HG03460 (cell line): ENCODE measurements around the gene EFR3B.

ENCODE experiments used
- ATAC-seq: cut with Tn5 transposase; IDR thresholded peaks from one replicate; pipeline ENCODE4 v1.9.1; 2021; ENCODE audit not compliant: unreplicated experiment

EFR3B gene

DNA sequence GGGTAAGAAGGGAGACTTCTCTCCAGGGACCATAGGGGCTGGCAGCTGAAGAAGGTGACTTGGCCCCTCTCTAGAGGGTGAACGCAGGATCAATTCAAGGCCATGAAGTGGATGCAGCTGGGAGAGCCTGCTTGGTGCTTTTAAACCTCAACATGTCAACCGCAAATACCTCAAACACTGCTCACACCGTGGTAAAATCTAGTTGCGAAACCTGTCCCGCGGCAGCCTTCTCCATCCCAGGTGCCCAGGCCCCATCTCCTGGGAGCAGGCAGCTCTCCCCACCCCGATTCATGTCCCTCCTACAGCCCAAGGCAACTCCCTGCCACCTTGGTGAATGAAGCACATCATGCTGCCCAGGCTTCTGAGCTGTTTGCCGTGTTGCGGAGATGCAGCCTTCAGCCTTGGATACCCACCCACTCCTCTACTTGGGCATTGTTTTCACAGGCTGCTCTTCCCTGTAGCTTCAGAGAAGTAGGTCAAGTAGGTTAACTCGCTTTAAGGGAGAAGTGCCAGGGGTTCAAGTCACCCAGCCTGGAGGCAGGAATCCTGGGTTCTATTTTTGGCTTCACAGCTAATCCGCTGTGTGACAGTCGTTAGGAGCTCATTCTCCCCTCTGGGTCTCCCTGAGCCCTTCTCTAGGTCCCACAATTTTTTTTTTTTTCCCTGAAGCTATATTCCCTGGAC lies 6.2 kb upstream of the EFR3B start:
- no peak for ATAC-seq

DNA sequence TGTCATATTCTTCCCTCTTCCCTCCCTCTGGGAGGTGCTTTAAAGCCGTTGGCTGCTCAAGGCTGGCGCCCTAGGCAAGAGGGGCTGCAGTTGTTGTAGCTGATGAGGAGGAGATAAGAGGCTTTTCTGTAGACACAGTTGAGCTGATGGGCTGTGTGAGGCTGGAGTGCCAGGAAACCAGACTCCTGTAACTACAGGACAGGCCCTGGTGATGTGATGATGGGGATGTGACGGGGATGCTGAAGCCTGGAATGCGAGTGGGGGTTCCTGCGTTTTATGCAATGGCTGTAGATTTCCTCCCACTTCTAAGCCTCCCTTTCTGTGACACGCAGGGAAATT lies 5.7 kb upstream of the EFR3B start:
- no peak for ATAC-seq

DNA sequence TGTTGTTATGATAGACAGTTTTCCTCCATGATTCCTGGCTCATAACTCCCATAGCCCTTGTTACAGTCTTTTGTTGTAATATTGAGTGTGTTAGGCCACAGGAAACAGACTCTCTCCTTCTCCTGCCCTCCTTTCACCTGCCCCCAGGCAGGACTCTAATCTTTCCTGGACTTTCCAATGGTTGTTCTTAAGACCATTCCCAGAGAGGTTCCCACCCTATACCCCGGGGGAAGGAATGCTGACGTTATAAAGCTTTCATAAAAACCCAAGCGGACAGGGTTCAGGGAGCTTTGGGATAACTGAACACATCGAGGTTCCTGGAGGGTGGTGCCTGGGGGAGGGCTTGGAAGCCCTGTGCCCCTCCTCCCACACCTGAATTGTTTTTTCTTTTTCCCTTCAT lies 2.8 kb upstream of the EFR3B start:
- no peak for ATAC-seq

DNA sequence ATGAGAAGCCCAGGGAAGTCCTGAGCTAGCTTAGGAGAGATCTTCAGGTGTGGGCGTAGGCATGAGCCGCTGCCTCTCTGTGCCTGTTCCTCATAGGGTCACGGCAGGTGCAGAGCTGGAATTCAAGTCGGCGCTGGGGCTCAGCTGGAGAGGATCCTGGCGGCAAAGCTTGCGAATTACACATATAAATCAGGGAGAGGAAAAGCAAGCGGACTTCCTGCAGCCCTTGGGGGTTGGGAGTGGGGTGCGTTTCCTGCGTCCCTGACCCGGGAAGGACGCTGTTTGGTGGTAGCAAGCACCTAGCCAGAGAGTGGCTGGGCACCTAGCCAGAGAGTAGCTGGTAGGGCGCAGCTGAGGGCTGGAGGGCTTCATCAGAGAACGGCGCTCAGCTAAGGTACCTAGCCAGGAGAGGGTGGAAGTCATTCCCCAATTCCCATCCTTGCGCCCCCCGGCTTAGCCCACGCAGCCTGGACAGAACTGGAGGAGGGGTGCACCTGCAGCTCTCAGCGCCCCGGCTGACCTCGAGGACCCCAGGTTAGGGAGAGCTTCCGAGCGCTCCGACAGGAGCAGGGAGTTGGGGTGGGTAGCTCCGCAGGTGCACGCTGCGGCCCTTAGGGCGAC lies 459 bp upstream of the EFR3B start:
- ATAC-seq: no peak

DNA sequence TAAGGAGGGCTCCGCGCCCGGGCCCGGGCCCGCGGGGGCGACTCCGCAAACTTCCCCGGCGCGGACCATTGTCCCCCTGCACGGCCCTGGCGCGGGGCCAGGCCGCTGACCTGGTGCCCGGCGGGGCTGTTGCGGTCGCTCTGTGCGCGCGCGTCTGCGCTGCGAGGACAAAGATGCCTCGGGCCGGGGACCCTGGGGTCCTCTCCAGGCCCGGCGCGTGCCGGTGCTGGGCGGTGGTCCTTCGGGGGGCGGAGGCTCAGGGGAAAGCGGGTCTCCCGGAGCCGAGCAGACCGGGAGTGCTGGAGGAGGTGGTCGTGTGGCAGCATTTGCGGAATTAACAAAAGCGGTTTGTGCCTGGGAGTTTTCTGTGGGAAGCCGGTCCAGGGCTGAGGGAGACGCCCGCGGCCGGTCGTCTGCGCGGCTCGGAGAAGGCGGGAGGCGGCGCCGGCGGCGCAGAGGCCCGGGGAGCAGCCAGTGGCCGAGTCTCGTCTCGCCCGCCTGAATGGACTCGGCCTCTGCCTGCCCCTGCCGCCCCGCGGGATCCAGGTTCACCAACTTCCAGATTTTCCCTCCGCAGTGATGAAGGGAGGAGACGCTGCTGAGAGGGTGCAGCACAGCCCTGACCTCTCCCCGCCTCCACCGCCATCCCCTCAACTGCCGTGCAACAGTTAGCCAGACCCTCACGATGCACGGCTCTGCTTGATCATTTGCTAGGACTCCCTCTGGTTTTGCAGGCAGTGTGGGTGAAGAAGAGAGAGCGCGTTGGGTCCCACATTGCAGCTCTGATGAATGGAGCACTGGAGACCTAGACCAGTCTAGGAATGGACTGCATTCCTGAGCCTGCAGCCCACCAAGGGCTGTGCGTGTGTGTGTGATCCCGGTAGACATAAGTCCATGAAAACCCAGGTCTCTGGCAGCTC lies 705 bp downstream of the EFR3B start:
- ATAC-seq: peak; percentile 14

DNA sequence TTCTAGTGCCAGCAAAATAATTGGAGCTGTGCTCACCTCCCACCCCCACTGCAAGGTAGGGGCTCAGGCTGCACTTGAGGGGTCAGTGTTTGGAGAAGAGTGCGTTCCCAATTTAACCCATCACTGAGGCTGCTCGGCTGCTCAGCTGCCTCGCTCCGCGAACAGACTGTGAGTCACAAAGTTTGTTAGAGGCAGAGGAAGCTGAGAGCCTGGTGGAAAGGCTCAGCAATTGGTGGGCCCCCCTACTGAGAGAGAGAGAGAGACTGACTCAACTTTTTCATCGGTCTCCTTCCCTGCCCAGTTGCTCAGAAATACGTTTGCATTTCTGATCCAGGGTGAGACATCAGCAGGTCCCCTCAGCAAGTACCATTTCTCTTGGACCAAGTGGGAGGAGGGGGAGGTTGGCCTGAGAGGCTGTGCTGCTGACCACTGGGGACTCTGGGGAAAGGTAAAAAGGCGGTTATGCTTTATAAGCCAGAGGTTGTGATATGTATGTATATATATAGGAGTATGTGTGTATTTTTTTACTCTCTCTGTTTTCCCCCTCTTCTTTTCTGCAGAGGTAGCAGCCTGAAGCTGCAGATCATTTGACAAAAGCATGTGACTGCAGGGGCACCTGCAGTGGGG lies 1.5 kb downstream of the EFR3B start:
- ATAC-seq: no peak

DNA sequence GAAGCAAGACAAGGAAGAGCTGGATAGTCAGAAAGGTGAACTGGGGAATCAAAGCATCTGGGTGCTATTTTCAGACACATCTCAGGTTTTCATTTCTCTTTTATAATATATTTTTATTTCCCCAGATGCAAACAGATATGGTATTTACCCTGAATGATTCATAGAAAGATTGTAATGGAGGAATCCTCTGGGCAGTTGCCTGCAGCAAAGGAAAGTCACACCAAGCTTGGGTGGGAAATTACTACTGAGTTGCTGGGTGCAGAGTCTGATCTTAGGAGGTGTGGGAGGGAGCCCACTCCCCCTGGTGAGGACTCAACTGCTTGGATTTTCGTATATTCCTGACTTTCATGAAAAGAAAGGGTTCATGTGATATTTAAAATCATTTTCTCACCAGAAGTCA lies 2.1 kb downstream of the EFR3B start:
- ATAC-seq: no peak

DNA sequence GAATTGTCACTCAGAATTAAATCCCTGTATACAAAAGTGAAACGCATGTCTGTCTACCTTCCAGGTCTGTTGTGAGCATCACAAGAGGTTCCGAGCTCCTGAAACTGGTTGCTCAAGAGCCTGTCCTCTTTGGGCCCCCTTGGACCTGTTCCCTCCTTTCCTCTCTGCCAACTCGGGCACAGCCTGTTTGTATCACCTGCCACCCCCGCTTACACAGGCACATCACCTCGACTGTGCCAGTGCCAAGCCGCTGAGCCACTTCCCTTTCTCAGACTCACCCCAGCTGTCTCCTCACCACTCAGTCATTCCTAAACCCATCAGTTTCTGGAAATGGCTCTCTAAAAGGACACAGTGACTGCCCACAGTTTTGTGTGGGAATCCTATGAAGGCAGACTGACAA lies 3.1 kb downstream of the EFR3B start:
- no peak for ATAC-seq

DNA sequence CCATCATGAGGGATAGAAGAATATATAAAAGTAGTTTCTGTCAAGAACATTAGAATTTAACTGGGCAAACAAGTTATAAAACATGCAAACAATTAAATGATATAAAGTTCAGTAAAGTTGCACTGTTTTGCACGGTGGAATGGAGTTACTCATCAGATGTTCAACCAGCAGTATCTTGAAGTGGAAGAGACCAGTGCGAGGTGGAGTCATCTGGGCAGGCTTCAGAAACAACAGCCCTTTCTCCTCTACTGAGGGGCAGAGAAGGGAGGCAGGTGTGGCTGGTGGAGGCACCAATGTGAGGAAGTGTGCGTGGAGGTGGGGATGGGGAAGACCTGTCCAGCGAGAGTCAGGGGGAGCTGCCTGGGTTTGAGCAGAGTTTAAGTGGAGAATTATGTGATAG lies 7.5 kb downstream of the EFR3B start:
- no peak for ATAC-seq

DNA sequence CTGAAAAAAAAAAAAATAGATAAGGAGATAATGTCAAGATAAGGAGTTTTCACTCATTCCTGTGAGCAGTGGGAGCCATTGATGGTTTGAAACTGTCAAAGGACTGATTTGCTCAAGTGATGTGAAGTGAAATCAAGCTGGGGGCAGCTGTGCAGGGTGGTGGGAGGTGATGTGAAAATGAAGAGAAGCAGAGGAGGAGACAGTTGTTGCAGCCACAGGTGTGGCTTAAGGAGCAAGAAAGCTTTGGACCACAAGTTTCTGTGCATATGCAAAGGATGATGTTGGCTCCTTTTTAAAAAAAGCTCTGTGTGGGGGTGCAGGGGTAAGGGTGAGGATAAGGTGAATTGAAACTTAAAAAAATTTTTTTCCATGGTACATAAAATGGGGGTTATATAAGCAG lies 8.3 kb downstream of the EFR3B start:
- no peak for ATAC-seq

DNA sequence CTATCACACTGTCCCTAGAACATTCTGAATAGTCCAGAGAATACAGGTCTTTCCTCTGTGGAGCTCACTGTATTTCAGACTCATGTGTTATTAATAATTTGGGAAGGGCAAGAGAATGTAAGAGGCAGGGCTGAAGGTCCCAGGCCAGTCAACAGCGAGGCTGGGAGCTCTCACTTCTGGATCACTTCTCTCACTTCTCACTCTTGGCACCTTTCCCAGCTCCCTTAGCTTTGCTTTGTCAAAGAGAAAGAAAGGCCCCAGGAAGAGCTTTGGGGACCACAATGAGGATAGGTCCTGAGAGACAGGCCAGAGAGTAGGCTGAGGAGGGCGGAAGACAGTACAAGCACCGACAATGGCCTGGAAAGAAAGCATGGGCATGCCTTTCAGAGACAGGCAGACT lies 11.2 kb downstream of the EFR3B start:
- no peak for ATAC-seq

DNA sequence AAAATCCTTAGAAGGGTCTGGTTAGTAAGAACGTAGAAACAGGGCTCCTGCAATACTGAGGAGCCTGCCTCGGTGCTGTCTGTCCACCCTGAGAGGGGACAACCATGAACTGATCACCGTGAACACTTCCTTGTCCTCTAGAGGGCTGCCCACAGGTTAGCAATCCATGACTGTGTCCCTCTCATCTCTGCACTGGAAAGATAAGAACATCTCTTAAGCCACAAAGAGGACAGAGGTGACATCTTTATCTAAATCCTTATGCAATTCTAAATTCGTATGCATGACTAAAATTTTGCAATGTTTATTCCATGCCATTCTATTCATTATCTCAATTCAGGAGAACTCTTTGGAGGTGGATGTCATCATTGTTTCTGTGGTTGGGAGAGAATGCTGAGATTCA lies 12.8 kb downstream of the EFR3B start:
- ATAC-seq: no peak

DNA sequence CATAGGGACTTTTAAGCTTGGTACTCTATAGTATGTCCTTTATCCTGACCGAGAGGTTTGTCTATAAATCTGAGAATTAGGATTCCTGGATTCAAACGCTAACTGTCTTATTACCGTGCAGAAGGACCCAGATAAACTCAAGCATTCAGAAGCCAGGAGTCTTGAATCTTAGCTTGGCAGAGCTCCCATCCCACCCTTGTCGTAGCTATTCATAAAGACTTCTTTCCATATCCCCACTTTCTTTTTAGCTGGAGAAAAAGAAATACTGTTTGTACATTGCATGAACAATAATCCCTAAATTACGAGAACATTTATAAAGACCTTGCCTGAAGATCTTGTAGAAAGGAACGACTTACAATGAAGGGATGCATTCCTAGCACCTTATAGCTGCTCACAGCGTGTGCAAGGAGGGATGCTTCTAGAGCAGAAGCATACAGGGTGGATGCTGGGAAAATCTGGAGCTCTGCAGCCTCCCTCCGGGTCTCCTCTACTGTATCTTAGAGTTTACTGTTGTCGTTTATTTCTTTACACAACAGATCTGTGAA lies 13.6 kb downstream of the EFR3B start:
- ATAC-seq: no peak

DNA sequence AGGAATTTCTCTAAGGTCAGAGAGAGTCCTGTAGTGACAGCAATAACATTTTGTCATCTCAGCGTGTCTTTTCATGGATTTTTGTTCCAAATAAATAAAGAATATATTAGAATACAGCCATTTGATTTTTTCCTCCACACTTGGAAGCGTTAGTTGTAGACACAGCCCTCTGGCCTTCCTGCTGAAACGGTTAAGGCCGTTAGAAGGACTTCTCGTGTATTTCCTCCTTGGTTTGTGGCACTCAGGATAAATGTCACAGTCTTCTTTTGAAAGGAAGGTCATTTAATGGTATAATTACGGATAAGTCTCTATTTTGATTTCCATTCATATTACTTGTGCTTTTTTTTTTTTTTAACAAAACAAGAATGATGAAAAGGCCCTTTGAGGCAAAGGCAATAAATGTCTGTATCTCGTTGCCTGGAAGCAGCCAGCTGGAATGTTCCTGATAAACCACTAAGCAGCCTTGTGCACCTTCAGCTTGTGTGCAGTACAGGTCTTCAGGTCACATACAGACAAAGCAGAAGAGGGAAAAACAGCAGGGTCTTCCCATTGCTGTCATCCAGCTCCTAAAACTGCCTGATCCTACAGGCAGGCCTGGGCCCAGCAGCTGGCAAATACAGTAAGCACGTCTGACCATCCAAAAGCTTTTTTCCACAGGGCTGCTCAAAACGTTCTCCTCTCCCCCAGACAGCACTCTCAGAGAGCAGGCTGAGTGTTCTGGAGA lies 14.4 kb downstream of the EFR3B start:
- ATAC-seq: no peak

DNA sequence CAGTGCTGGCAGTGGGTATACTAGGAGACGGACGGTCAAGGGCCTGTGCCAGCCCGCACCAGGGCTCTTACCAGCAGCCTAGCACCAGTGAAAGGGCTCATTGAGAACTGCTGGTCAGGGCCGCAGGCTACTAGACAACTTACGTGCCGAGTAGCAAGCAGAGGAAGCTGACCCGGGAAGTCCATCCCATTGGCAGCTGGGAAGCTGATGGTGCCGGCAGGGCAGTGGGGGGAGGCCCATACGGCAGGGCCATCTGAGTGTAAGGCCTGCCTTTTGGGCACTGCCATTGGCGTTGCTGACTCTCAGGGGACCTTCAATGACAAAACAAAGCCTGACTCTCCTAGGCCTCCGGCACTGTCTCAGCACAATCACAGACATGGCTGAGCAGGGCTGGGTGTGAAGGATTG lies 20.6 kb downstream of the EFR3B start:
- no peak for ATAC-seq

DNA sequence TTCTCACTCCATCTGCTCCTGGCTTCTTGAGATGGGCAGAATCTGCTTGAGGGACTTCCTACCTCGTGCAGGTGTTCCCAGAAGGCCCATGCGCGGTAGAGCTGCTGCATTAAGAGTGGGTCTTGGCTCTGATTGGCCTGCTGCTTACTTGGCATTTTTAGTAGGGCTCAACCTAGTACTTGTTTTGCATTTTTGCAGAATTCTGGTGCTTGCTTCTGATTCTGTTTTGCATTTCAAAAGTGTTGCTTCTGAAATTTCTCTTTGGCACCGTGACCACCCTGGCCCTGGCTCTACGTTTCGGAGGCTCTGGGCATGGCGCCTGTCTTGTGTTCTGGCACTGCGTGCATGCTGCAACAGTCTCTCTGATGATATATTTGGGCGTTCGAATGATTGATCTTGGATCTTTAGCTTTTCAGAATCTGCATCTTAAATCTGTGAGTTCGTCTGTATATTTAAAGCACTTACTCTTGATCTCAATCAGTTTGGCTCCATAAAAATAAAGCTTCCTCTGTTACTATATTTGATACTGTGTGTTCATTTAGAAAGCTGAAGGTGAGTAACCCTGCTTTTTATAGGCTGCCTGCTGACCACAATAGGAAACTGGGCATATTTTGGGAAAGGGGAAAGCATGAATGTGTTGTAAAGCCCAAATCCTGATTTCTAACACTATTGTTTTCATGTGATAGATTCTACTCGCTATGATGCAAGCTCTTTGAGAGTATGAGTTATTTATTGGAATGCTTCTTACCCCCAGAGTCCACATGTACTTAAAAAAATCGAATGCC lies 22.2 kb downstream of the EFR3B start:
- no peak for ATAC-seq

DNA sequence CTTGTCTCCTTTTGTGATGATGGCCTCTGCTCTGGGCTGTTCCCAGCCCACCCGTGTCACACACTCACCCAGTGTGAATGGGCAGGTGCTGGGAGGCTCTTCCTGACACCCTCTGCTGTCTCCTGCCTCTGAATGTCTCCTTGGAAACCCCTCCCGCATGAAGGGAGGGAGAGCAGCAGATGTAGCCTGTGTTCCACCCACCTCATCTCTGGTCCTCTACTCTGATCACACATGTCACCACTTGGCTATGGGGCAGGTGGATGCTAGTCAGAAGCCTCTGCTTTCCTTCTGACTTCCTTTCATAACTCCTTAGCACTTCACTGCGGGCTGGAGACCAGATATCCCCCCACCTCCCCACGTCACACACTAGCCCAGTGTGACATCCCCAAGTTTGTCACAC lies 23.9 kb downstream of the EFR3B start:
- no peak for ATAC-seq

DNA sequence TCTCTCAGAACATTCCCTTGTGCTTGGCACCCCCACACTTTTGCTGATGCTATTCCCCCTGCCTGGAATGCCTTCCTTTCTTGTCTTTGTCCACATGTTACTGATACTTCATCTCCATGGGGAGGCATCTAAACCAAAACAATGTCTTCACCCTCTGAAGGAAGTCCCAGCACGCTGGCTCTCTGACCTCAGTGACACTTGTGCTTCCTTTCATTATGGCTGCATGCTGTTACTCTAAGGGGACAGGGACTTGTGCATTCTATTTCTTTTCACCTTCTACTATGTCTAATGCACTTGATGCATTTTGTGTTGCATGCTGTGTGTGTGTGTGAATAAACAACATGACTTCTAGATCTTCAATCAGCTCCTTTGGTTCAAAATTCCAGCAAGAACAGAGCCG lies 24.6 kb downstream of the EFR3B start:
- ATAC-seq: no peak

DNA sequence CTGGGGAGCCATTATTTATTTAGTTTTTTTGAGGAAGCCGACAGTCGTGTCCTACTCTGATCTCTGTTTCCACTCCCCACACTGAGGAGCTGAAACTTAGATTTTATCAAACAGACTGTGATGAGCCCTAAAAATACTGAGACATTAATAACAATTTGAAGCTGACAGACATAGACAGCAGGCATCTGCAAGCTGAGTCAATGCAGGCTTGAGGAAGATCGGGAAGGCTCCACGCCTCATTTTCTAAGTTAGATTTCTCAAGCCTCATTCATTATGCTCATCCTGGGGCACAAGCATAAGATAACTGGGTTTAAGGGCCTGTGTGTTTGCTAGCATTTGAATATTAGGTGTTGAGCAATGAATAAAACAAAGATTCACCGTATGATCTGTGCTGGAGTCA lies 26.3 kb downstream of the EFR3B start:
- ATAC-seq: no peak

DNA sequence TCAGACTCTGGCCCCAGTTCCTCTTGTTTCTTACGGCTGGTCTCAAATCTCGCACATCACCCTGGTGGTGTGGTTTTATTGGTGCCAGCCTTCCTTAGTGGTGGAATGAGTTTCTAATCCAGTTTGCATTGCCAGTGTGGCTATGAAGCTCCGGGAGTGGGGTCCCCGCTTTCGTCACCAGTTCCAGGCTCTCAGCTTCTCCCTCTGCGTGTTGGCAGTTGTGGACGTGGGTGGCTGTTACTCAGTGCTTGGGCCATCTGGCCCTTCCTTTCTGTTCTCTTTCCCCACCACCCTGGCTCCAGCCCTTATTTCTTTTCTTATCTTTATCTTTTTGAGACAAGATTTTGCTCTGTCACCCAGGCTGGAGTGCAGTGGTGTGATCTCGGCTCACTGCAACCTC lies 30.1 kb downstream of the EFR3B start:
- no peak for ATAC-seq
